ENCODE measurements around the gene BID. TPM values are rescaled to one million over a fixed set of nuclear protein-coding genes. Genes with fewer than 3 reads are reported as not detected.

The BID gene
- total RNA-seq, 1 experiment from 2014 or later: 58.2 TPM

DNA sequence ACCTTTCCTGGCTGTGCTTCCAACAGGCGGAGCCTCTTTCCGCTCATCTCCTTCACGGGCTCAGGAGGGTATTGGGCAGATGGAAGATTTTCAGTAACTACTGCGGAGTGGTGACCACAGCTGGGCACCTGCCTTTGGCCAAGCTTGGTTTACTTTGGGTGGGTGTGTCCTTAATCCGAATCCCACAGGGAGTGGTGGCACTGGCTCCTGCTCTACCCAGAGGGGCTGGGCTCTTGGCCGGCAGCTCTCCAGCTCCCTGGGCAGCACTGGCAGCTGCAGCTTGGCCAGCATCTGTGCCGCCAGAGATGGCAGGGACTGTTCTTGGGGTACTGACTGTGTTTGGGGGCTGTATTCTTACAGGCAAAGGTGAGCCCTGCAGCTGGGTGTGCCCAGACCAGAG, 29.8 kb downstream of the BID start:
- ChIA-PET POLR2A (no interaction called here), RAD21 (ENCODE audit: low non-redundant PET in 1 of 2, low total read pairs in 2 of 2, uncharacterized antibody in 2 of 2, unreplicated experiment in 2 of 2) (no interaction called here), CTCF (interaction anchor here (1.2 to 6.2 kb wide), 4 partner anchors 14 to 405 kb away, joined by 4 to 87 read pairs (median 9); partner anchors contain the start of gene USP18)
- Histone ChIP-seq H3K79me2 (ENCODE audit: insufficient read depth, low read length) (no peaks in the 10 kb centered on the region), H3K4me3 (replicated peaks in 1 of 2; ENCODE audit: low read depth in 1 of 2, low read length in 2 of 2) (no peak overlapping the region), H3K9me2 (ENCODE audit: insufficient read depth) (no peaks in the 10 kb centered on the region), H3K9ac (ENCODE audit: low read length) (no peak overlapping the region), H3K27me3 (ENCODE audit: insufficient read depth, low read length) (no peaks in the 10 kb centered on the region), H3K36me3 (ENCODE audit: control insufficient read depth in 1 of 2, insufficient read depth in 2 of 2, low read length in 2 of 2) (no peaks in the 10 kb centered on the region; a peak in 1 of 4 replicates), H3K4me1 (ENCODE audit: control insufficient read depth in 1 of 2, insufficient read depth in 2 of 2, low read length in 2 of 2) (no peaks in the 10 kb centered on the region), H2AFZ (ENCODE audit: low read depth, low read length, poor library complexity, severe bottlenecking) (no peak overlapping the region), H3K27ac (ENCODE audit: low read depth, low read length) (no peak overlapping the region), H4K20me1 (ENCODE audit: insufficient read depth) (no peaks in the 10 kb centered on the region), H3K4me2 (ENCODE audit: low read length) (no peak overlapping the region), H3K9me3 (ENCODE audit: control insufficient read depth in 1 of 2, insufficient read depth in 1 of 2, low read depth in 1 of 2, low read length in 2 of 2) (no peaks in the 10 kb centered on the region)
- intact Hi-C loops (cut with micrococcal nuclease): no loop called here
- ATAC-seq (no peak), DNase-seq (ENCODE audit: low read depth, low spot score) (no peak)
- TF ChIP-seq SRF (IDR thresholded peaks at IDR 0.05; ENCODE audit: low read depth) (no peak), EZH2phosphoT487 (IDR thresholded peaks at IDR 0.05; ENCODE audit: borderline replicate concordance) (no peak)
- TF ChIP-seq, protein P1, sequence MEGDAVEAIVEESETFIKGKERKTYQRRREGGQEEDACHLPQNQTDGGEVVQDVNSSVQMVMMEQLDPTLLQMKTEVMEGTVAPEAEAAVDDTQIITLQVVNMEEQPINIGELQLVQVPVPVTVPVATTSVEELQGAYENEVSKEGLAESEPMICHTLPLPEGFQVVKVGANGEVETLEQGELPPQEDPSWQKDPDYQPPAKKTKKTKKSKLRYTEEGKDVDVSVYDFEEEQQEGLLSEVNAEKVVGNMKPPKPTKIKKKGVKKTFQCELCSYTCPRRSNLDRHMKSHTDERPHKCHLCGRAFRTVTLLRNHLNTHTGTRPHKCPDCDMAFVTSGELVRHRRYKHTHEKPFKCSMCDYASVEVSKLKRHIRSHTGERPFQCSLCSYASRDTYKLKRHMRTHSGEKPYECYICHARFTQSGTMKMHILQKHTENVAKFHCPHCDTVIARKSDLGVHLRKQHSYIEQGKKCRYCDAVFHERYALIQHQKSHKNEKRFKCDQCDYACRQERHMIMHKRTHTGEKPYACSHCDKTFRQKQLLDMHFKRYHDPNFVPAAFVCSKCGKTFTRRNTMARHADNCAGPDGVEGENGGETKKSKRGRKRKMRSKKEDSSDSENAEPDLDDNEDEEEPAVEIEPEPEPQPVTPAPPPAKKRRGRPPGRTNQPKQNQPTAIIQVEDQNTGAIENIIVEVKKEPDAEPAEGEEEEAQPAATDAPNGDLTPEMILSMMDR (IDR thresholded peaks at IDR 0.05 in 2 of 3, conservative IDR thresholded peaks at IDR 0.05 in 1 of 3; ENCODE audit: borderline replicate concordance in 1 of 3, insufficient read depth in 1 of 3, low read depth in 2 of 3, low read length in 2 of 3): no peak
- no TSS peak for BruUV-seq (replicated peaks)

DNA sequence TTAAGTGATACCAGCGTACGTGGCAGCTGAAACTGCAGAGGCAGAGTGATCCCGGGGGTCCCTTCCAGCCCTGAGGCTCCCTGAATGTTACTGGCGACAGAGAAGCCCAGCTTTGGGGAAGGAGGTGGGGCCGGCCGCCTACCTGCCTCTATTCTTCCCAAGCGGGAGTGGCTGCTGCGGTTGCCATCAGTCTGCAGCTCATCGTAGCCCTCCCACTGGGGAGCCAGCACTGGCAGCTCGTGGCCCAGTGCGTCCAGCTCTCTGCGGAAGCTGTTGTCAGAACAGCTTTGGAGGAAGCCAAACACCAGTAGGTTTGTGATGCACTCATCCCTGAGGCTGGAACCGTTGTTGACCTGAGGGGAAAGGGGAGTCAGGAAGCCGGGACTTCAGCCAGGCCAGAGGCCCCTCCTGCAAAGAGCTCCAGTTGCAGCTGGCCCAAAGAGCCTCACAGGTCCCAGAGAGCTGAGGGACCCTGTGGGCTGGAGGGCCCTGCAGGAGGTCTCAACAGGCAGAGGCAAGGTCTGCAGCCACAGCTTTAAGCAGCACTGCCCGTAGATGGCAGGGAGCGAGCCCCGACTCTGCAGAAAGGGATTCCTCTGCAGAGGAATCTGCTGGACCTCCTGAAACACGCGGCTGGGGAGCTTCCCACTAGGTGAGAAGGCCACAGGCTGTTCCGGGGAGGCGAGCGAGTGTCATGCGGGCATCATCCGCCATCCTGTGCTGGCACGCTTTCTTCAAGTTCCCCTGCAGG, 30.4 kb downstream of the BID start:
- Histone ChIP-seq H3K79me2 (ENCODE audit: insufficient read depth, low read length) (no peaks in the 10 kb centered on the region), H3K4me1 (ENCODE audit: control insufficient read depth in 1 of 2, insufficient read depth in 2 of 2, low read length in 2 of 2) (no peaks in the 10 kb centered on the region), H3K27me3 (ENCODE audit: insufficient read depth, low read length) (no peaks in the 10 kb centered on the region), H3K4me2 (ENCODE audit: low read length) (no peak overlapping the region), H3K27ac (ENCODE audit: low read depth, low read length) (no peak overlapping the region), H3K9me2 (ENCODE audit: insufficient read depth) (no peaks in the 10 kb centered on the region), H3K9ac (ENCODE audit: low read length) (no peak overlapping the region), H3K9me3 (ENCODE audit: control insufficient read depth in 1 of 2, insufficient read depth in 1 of 2, low read depth in 1 of 2, low read length in 2 of 2) (no peaks in the 10 kb centered on the region), H2AFZ (ENCODE audit: low read depth, low read length, poor library complexity, severe bottlenecking) (no peak overlapping the region), H3K4me3 (replicated peaks in 1 of 2; ENCODE audit: low read depth in 1 of 2, low read length in 2 of 2) (no peak overlapping the region), H3K36me3 (ENCODE audit: control insufficient read depth in 1 of 2, insufficient read depth in 2 of 2, low read length in 2 of 2) (no peaks in the 10 kb centered on the region; a peak in 1 of 4 replicates), H4K20me1 (ENCODE audit: insufficient read depth) (no peaks in the 10 kb centered on the region)
- ATAC-seq (no peak), DNase-seq (ENCODE audit: low read depth, low spot score) (no peak)
- CTCF ChIA-PET: interaction anchor here (1.2 to 6.2 kb wide), 6 partner anchors 9 to 406 kb away, joined by 3 to 87 read pairs (median 4); partner anchors contain the start of gene USP18
- intact Hi-C loops (cut with micrococcal nuclease): loop anchor here (2.0 kb wide), 1 partner anchor 333 kb away; the partner anchor contains the start of gene PEX26
- RAD21 ChIA-PET (ENCODE audit: low non-redundant PET in 1 of 2, low total read pairs in 2 of 2, uncharacterized antibody in 2 of 2, unreplicated experiment in 2 of 2): interaction anchor here in 1 of 2 experiments (1.4 kb wide), 1 partner anchor 41 kb away, joined by 4 read pairs; no protein-coding TSS in a partner anchor
- POLR2A ChIA-PET: no interaction called here
- BruUV-seq (replicated peaks): no TSS peak
- TF ChIP-seq FOSL1 (IDR thresholded peaks at IDR 0.05; ENCODE audit: low read depth): no peak
- TF ChIP-seq SIN3A (IDR thresholded peaks at IDR 0.05; ENCODE audit: low read depth): no peak
- TF ChIP-seq POLR2AphosphoS5 (IDR thresholded peaks at IDR 0.05; ENCODE audit: low read depth, low read length): no peak
- TF ChIP-seq ZNF274 (IDR thresholded peaks at IDR 0.05; ENCODE audit: low read depth, low read length): no peak
- TF ChIP-seq SP1 (IDR thresholded peaks at IDR 0.05; ENCODE audit: low read depth): no peak
- TF ChIP-seq, protein P2, sequence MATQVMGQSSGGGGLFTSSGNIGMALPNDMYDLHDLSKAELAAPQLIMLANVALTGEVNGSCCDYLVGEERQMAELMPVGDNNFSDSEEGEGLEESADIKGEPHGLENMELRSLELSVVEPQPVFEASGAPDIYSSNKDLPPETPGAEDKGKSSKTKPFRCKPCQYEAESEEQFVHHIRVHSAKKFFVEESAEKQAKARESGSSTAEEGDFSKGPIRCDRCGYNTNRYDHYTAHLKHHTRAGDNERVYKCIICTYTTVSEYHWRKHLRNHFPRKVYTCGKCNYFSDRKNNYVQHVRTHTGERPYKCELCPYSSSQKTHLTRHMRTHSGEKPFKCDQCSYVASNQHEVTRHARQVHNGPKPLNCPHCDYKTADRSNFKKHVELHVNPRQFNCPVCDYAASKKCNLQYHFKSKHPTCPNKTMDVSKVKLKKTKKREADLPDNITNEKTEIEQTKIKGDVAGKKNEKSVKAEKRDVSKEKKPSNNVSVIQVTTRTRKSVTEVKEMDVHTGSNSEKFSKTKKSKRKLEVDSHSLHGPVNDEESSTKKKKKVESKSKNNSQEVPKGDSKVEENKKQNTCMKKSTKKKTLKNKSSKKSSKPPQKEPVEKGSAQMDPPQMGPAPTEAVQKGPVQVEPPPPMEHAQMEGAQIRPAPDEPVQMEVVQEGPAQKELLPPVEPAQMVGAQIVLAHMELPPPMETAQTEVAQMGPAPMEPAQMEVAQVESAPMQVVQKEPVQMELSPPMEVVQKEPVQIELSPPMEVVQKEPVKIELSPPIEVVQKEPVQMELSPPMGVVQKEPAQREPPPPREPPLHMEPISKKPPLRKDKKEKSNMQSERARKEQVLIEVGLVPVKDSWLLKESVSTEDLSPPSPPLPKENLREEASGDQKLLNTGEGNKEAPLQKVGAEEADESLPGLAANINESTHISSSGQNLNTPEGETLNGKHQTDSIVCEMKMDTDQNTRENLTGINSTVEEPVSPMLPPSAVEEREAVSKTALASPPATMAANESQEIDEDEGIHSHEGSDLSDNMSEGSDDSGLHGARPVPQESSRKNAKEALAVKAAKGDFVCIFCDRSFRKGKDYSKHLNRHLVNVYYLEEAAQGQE (IDR thresholded peaks at IDR 0.05; ENCODE audit: low read depth): no peak
- TF ChIP-seq, protein P3, sequence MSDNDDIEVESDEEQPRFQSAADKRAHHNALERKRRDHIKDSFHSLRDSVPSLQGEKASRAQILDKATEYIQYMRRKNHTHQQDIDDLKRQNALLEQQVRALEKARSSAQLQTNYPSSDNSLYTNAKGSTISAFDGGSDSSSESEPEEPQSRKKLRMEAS (IDR thresholded peaks at IDR 0.05): no peak
- no peak for TF ChIP-seq ELF1 (IDR thresholded peaks at IDR 0.05; ENCODE audit: borderline replicate concordance, low read depth)
